Heart right ventricle (tissue), 16 donors: ENCODE results near the gene ROR2. TPM values are rescaled to one million over a fixed set of nuclear protein-coding genes. Genes with fewer than 3 reads are reported as not detected.

Source experiments
- ATAC-seq, 8 donors: fragments of 200-7000 bp; cut with Tn5 transposase; one replicate each; pipeline ENCODE4 v1.9.1; 2020; ENCODE audit warnings: mild to moderate bottlenecking in 8 of 8, moderate library complexity in 8 of 8, moderate number of reproducible peaks in 1 of 8
- DNase-seq, 2 donors: peaks; one replicate each; pipeline ENCODE4 v3.0.0-alpha.2; 2020
- H3K27ac ChIP-seq, 10 donors: fragments of 200-600 bp; sonication (generic) in 2 of 10; one replicate each; pipeline versions ENCODE4 v1.5.0 to v1.8.0; 2020 to 2022; ENCODE audit warnings: mild to moderate bottlenecking in 3 of 10
- H3K27me3 ChIP-seq, 7 donors: fragments of 200-600 bp; one replicate each; pipeline ENCODE4 v1.8.0; 2021 to 2022; ENCODE audit warnings: mild to moderate bottlenecking in 2 of 7
- H3K36me3 ChIP-seq, 9 donors: fragments of 200-600 bp; sonication (generic) in 1 of 9; one replicate each; pipeline versions ENCODE4 v1.5.0 to v1.8.0; 2020 to 2022; ENCODE audit warnings: mild to moderate bottlenecking in 2 of 9
- H3K4me1 ChIP-seq, 9 donors: fragments of 200-600 bp; sonication (generic) in 1 of 9; one replicate each; pipeline versions ENCODE4 v1.5.0 to v1.8.0; 2020 to 2022; ENCODE audit warnings: mild to moderate bottlenecking in 4 of 9
- H3K4me3 ChIP-seq, 10 donors: fragments of 200-600 bp; sonication (generic) in 2 of 10; one replicate each; pipeline versions ENCODE4 v1.5.0 to v1.8.0; 2020 to 2022; ENCODE audit warnings: mild to moderate bottlenecking in 7 of 10, moderate library complexity in 2 of 10
- H3K9me3 ChIP-seq, 11 donors: fragments of 200-600 bp in 10 of 11; sonication (generic) in 2 of 11; one replicate each; pipeline versions ENCODE4 v1.5.0 to v1.8.0; 2013 to 2022; ENCODE audit warnings: mild to moderate bottlenecking in 2 of 11, control low read depth in 1 of 11, moderate library complexity in 1 of 11
- WGBS, 2 donors: extraction: QIAGEN DNeasy Blood & Tissue Kit; methylation state at CpG; one replicate each; pipeline ENCODE4 v1.1.7; 2013; ENCODE audit warnings: inconsistent platforms in 1 of 2; 5-methylcytosine and 5-hydroxymethylcytosine counted together
- intact Hi-C, 10 donors: fragments of 100-400 bp; cut with DNase I; formaldehyde crosslinking; loops; one replicate each; pipeline versions ENCODE4 v1.11.1 to v1.14.2; 2022
- polyA plus RNA-seq, 2 donors: library from polyadenylated mRNA; stranded (reverse); fragments of 200-250 nt; gene quantifications; one replicate each; pipeline ENCODE4 v1.2.3, GENCODE V29; 2013
- total RNA-seq, 10 donors: library from RNA; stranded (reverse); fragmentation: NEBNext Ultra II Directional in 3 of 10; extraction: Animal tissue kit (Norgen Biotek cat#: 25700) in 3 of 10; gene quantifications; one replicate each; pipeline versions ENCODE4 v1.2.1 to v1.2.4, GENCODE V29; 2021 to 2023
- TF ChIP-seq, protein P1 (sequence below), 9 donors: fragments of 200-600 bp; sonication (generic) in 2 of 9; IDR thresholded peaks; one replicate each; pipeline versions ENCODE4 v1.5.0 to v1.8.0; 2021 to 2022; ENCODE audit warnings: antibody characterized with exemption in 9 of 9, mild to moderate bottlenecking in 5 of 9, moderate library complexity in 1 of 9
- donor health status: Arrhythmogenic right ventricular cardiomyopathy.
- donor health status: ischemic (EF 13 %, LVEDD 7.1; RV severe dilation, severe dysfunction).
- donor health status: healthy with polysubstance abuse.
- donor health status: DM: no; HTN: yes; CAD: no.
- donor health status: DM: no; HTN: no; CAD: no.
- donor health status: ischemic (EF 25% LVEDD 6.9; RV normal size, moderate dysfunction).
- donor health status: ischemic (EF 25% LVEDD 5.7; RV mildly dilated, moderate dysfunction).
- donor health status: healthy.
- donor health status: DM: yes; HTN: yes; CAD: no.
- donor health status: Ischemic cardiomyopathy.
- donor health status: ischemic (EF 35%, LVEDD 5.7; RV mildly dilated, moderate dysfunction).
- donor health status: nonischemic (EF 11% LVEDD 7.7; RV severe dilation, severe dysfunction).
- donor health status: DM: yes; HTN: yes; CAD: no.
- donor health status: PGD.
- donor health status: ischemic (EF 29% LVEDD 5.4; RV normal size, mild dysfunction).
- donor health status: nonischemic (EF 23%, LVEDD 6.1; RV moderate dilation, normal function).

ROR2 gene
- total and polyA plus RNA-seq, 12 donors: 0.11 to 1.4 (median 0.47) TPM

GRCh38 chr9:91583966-91584365 is 366.1 kb downstream of the ROR2 start:
- ATAC-seq (no peak), DNase-seq (no peak)
- WGBS, 2 donors: 86 to 90% methylated on average over 9 of the region's 9 CpGs
- Histone ChIP-seq H3K27ac (no peak overlapping the region), H3K36me3 (no peaks in the 10 kb centered on the region), H3K4me3 (no peak overlapping the region), H3K27me3 (no peaks in the 10 kb centered on the region), H3K9me3 (no peaks in the 10 kb centered on the region), H3K4me1 (no peaks in the 10 kb centered on the region)
- TF ChIP-seq, protein P1, sequence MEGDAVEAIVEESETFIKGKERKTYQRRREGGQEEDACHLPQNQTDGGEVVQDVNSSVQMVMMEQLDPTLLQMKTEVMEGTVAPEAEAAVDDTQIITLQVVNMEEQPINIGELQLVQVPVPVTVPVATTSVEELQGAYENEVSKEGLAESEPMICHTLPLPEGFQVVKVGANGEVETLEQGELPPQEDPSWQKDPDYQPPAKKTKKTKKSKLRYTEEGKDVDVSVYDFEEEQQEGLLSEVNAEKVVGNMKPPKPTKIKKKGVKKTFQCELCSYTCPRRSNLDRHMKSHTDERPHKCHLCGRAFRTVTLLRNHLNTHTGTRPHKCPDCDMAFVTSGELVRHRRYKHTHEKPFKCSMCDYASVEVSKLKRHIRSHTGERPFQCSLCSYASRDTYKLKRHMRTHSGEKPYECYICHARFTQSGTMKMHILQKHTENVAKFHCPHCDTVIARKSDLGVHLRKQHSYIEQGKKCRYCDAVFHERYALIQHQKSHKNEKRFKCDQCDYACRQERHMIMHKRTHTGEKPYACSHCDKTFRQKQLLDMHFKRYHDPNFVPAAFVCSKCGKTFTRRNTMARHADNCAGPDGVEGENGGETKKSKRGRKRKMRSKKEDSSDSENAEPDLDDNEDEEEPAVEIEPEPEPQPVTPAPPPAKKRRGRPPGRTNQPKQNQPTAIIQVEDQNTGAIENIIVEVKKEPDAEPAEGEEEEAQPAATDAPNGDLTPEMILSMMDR (IDR thresholded peaks at IDR 0.05): no peak
- intact Hi-C loops: loop anchor here in 2 of 10 donors (10.0 kb wide), 2 partner anchors 61 to 81 kb away; no protein-coding TSS in a partner anchor

DNA sequence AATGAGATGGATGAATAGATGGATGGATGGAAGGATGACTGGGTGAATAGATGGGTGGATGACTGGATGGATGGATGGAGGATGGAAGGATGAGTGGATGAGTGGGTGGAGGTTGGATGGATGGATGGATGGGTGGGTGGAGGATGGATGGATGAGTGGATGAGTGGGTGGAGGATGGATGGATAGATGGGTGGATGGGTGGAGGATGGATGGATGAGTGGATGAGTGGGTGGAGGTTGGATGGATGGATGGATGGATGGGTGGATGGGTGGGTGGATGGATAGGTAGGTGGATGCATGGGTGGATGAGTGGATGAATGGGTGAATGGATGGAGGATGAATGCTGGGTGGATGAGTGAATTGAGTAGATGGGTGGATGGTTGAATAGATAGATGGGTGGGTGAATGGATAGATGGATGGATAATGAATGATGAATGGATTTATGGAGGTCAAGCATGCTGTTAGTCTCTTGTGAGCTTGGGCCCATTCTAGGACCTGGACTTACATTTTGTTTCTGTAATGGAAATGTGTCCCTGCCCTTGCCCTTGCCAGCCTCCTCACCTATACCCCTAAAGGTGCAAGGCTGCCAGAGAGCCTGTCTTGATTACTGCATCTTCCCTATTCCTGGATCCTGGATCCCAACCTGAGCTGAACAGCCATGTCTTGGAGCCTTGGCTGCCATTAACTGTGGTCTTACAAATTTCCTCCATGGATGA is 366.7 kb downstream of the ROR2 start:
- H3K36me3 ChIP-seq: no peaks in the 10 kb centered on the region
- H3K27me3 ChIP-seq: no peaks in the 10 kb centered on the region
- TF ChIP-seq, protein P1 (IDR thresholded peaks at IDR 0.05): no peak
- intact Hi-C loops: loop anchor here in 2 of 10 donors (10.0 kb wide), 2 partner anchors 61 to 81 kb away; no protein-coding TSS in a partner anchor
- no peak overlapping the region for H3K4me3 ChIP-seq
- no peak overlapping the region for H3K27ac ChIP-seq
- no peak for DNase-seq
- no peak for ATAC-seq
- H3K9me3 ChIP-seq: no peaks in the 10 kb centered on the region
- no peaks in the 10 kb centered on the region for H3K4me1 ChIP-seq

- intact Hi-C loops: loop anchor here in 2 of 10 donors (10.0 kb wide), 2 partner anchors 63 to 83 kb away; no protein-coding TSS in a partner anchor
- Histone ChIP-seq H3K9me3 (no peaks in the 10 kb centered on the region), H3K4me3 (no peak overlapping the region), H3K27me3 (no peaks in the 10 kb centered on the region), H3K4me1 (no peaks in the 10 kb centered on the region), H3K36me3 (no peaks in the 10 kb centered on the region), H3K27ac (no peak overlapping the region)
- TF ChIP-seq, protein P1 (IDR thresholded peaks at IDR 0.05): no peak
- ATAC-seq (no peak), DNase-seq (no peak)
- 82 to 96% methylated on average over 4 of the region's 4 CpGs for WGBS, 2 donors
Measured at GRCh38 chr9:91582181-91582580, 367.8 kb downstream of the ROR2 start.

DNA sequence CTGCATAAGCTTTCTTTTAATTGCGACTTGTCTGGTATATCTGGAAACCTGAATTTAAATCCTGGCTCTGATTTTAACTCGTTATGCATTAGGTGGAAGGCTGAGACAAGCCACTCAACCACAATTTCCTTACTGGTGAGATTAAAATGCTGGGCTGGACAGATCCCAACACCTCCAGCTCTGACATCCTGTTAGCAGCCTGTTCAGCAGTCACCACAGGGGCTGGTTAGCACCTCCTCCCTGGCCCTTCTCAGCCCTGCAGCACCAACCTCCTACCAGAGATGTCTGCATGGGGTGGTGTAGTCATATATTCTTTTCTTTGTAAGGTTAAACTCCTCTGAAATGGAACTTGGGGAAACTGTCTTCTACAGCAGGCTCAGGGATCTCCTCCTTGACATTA is 369.9 kb downstream of the ROR2 start:
- Histone ChIP-seq H3K4me1 (no peaks in the 10 kb centered on the region), H3K9me3 (no peaks in the 10 kb centered on the region), H3K27ac (no peak overlapping the region), H3K27me3 (no peaks in the 10 kb centered on the region), H3K36me3 (no peaks in the 10 kb centered on the region), H3K4me3 (no peak overlapping the region)
- DNase-seq (no peak), ATAC-seq (peak in 1 of 8 donors; percentile 63)
- intact Hi-C loops: loop anchor here in 2 of 10 donors (10.0 kb wide), 2 partner anchors 65 to 85 kb away; no protein-coding TSS in a partner anchor
- TF ChIP-seq, protein P1 (IDR thresholded peaks at IDR 0.05): no peak
- WGBS, 2 donors: 39% methylated on average over 2 of the region's 2 CpGs
